ENCODE data around the gene TRPM7. TPM values are rescaled to one million over a fixed set of nuclear protein-coding genes. Genes with fewer than 3 reads are reported as not detected.

The TRPM7 gene
- total and polyA plus RNA-seq, 2 of the 8 experiments (the other 6 are each of a cell fraction or from before 2014, with no cell fraction given) = 7.5 to 33.2 TPM

Small RNAs within 50 kb of the gene (small RNA-seq; reads per million reads assigned to genes)
- gene RN7SL354P (ENCODE audit: insufficient read depth) = not detected

Other genes starting within 250 kb of the TRPM7 start
- not detected in 2 replicates for gene USP50, start 140.1 kb downstream of the TRPM7 start, total RNA-seq (2021; fragmentation: NEBNext Ultra II Directional; extraction: Animal tissue kit (Norgen Biotek cat#: 25700))
- gene USP50, start 140.1 kb downstream of the TRPM7 start, polyA plus RNA-seq (2011; rRNA removed) = not detected in 2 replicates
- gene SPPL2A, start 78.9 kb upstream of the TRPM7 start, total RNA-seq (2021; fragmentation: NEBNext Ultra II Directional; extraction: Animal tissue kit (Norgen Biotek cat#: 25700)) = 50.6 and 52.9 TPM in 2 replicates
- 15.6 and 17.9 TPM in 2 replicates for gene SPPL2A, start 78.9 kb upstream of the TRPM7 start, polyA plus RNA-seq (2011; rRNA removed)
- gene AP4E1, start 221.9 kb upstream of the TRPM7 start, total RNA-seq (2021; fragmentation: NEBNext Ultra II Directional; extraction: Animal tissue kit (Norgen Biotek cat#: 25700)) = 9.3 and 10.9 TPM in 2 replicates
- 1.1 and 1.4 TPM in 2 replicates for gene AP4E1, start 221.9 kb upstream of the TRPM7 start, polyA plus RNA-seq (2011; rRNA removed)

All from H1 (cell line).